Thoracic aorta (tissue), 2 donors: ENCODE measurements around the gene GGT1. TPM values are rescaled to one million over a fixed set of nuclear protein-coding genes. Genes with fewer than 3 reads are reported as not detected.
"Not testable (repeated sequence)": the region's sequence is repeated elsewhere in the genome, so short reads cannot be mapped to it uniquely, and the experiment has no call there.

Experiments used
- ATAC-seq: fragments of 150-250 bp; one replicate; pipeline ENCODE4 v1.8.0; 2017; ENCODE audit warnings: low read depth; ENCODE audit not compliant: insufficient number of reproducible peaks, low FRiP score
- DNase-seq: peaks from one replicate; pipeline ENCODE4 v3.0.0-alpha.2; 2020; ENCODE audit warnings: low spot score
- H3K27ac ChIP-seq, 2 donors: fragments of 200-600 bp; sonication (generic); 1 replicate in 1 of 2; 2 replicates in 1 of 2; pipeline ENCODE4 v1.5.1; 2016; ENCODE audit warnings: mild to moderate bottlenecking in 2 of 2, moderate library complexity in 2 of 2
- H3K27me3 ChIP-seq: fragments of 200-600 bp; sonication (generic); replicated peaks from 2 replicates; pipeline ENCODE4 v1.6.0; 2016; ENCODE audit warnings: mild to moderate bottlenecking; ENCODE audit not compliant: insufficient read depth
- H3K36me3 ChIP-seq: fragments of 200-600 bp; sonication (generic); one replicate; pipeline ENCODE4 v1.5.1; 2016
- H3K4me1 ChIP-seq, 2 donors: fragments of 200-600 bp; sonication (generic); 1 replicate in 1 of 2; 2 replicates in 1 of 2; pipeline versions ENCODE4 v1.5.1 to v1.6.0; 2016; ENCODE audit warnings: low read depth in 2 of 2, mild to moderate bottlenecking in 1 of 2; ENCODE audit not compliant: control insufficient read depth in 1 of 2
- H3K4me3 ChIP-seq: fragments of 200-600 bp; sonication (generic); 2 replicates; pipeline ENCODE4 v1.5.1; 2016; ENCODE audit warnings: mild to moderate bottlenecking
- H3K9me3 ChIP-seq: fragments of 200-600 bp; sonication (generic); 2 replicates; pipeline ENCODE4 v1.5.1; 2016
- total RNA-seq, 2 donors: library from RNA; depleted of rRNA; stranded (reverse); fragments of >200 nt; gene quantifications; one replicate each; pipeline versions ENCODE4 v1.1.0 to v1.2.3, GENCODE V29; 2016
- TF ChIP-seq, protein P1 (sequence below): fragments of 200-600 bp; sonication (generic); IDR thresholded peaks from one replicate; pipeline ENCODE4 v1.5.1; 2019; ENCODE audit warnings: antibody characterized with exemption

Gene GGT1
- total RNA-seq, 2 donors from 2014 or later, result 3.4 to 3.7 TPM

DNA sequence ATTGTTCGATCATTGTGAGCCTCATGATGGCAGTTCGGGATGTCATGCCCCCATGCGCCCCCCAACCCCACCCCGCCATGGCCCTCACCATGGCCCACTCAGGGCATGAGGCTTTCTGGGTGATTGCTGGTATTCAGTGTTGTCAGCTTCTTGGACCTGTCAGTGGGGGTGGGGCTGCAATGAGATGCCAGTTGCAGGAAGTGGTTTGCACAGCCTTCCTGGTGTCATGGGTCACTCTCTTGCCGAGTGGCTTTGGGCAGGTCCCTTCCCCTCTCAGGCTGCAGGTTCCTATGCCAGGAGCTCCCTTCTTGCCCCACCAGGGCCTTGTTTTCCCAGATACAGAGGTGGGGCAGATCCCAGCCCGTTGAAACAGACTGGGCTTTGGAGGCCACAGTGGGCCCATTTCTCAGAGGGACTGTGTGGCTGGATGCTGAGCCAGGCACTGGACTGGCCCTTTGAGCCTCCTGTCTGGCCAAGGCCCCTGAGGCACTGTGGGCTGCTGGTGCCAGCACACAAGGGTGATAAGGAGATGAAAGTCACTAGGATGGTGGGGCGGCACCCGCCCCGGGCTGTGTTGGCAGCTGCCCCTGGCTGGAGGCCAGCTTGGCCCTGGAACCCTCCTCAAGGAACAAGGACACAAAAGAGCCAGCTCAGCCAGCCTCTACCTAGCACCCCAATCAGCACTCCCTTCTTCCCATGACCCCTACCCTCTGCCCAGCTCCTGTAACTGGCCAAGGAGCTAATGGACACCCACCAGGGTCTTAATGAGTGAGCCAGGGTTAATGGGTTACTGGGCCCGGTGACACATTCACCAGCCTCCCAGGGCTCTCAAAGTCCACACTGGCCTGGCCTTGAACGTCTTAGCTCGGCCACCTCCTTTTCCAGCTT lies 1.5 kb upstream of the GGT1 start:
- TF ChIP-seq, protein P1, sequence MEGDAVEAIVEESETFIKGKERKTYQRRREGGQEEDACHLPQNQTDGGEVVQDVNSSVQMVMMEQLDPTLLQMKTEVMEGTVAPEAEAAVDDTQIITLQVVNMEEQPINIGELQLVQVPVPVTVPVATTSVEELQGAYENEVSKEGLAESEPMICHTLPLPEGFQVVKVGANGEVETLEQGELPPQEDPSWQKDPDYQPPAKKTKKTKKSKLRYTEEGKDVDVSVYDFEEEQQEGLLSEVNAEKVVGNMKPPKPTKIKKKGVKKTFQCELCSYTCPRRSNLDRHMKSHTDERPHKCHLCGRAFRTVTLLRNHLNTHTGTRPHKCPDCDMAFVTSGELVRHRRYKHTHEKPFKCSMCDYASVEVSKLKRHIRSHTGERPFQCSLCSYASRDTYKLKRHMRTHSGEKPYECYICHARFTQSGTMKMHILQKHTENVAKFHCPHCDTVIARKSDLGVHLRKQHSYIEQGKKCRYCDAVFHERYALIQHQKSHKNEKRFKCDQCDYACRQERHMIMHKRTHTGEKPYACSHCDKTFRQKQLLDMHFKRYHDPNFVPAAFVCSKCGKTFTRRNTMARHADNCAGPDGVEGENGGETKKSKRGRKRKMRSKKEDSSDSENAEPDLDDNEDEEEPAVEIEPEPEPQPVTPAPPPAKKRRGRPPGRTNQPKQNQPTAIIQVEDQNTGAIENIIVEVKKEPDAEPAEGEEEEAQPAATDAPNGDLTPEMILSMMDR, result no peak
- peaks cover 3 to 4% of the 10 kb centered on the region in 2 donors for H3K4me1 ChIP-seq
- ATAC-seq, result no peak

DNA sequence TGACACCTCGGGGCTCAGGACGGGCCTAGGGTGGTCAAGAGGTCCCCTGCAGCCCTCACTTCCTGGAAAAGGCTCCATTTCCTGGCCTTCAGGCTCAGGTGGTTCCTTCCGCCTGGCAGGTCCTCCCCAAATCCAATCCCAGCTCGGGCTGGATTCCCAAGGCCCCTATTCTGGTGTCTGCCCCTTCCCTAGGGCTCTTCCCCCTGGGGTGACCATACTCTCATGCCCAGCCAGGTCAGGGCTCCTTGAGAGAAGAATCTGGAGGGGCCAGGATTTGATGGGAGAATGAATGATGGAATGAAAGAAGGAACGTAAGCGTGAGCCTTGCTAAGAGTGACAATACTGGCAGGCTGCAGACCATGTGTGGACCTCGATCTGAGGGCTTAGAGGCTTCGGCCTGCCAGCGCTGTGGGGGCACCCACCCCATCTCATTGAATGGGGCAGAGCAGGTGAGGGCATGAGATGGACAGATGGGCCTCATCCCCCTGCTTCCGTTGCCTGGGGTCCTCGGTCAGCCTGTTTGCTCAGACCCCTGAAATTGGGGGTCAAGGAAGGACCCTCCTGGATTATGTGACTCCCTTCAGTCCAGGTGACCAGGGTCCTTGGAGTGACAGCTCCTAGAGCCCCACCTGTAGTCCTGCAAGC lies 766 bp upstream of the GGT1 start:
- not testable (repeated sequence) for H3K9me3 ChIP-seq, H3K4me3 ChIP-seq, ATAC-seq, H3K4me1 ChIP-seq, H3K36me3 ChIP-seq, DNase-seq, H3K27ac ChIP-seq, H3K27me3 ChIP-seq

More for the DNA sequence above, 1.5 kb upstream of the GGT1 start:
- H3K9me3 ChIP-seq, result no peaks in the 10 kb centered on the region
- H3K27me3 ChIP-seq, result no peaks in the 10 kb centered on the region
- H3K36me3 ChIP-seq, result no peaks in the 10 kb centered on the region
- no peak for DNase-seq
- no peak overlapping the region for H3K27ac ChIP-seq
- no peak overlapping the region for H3K4me3 ChIP-seq

DNA sequence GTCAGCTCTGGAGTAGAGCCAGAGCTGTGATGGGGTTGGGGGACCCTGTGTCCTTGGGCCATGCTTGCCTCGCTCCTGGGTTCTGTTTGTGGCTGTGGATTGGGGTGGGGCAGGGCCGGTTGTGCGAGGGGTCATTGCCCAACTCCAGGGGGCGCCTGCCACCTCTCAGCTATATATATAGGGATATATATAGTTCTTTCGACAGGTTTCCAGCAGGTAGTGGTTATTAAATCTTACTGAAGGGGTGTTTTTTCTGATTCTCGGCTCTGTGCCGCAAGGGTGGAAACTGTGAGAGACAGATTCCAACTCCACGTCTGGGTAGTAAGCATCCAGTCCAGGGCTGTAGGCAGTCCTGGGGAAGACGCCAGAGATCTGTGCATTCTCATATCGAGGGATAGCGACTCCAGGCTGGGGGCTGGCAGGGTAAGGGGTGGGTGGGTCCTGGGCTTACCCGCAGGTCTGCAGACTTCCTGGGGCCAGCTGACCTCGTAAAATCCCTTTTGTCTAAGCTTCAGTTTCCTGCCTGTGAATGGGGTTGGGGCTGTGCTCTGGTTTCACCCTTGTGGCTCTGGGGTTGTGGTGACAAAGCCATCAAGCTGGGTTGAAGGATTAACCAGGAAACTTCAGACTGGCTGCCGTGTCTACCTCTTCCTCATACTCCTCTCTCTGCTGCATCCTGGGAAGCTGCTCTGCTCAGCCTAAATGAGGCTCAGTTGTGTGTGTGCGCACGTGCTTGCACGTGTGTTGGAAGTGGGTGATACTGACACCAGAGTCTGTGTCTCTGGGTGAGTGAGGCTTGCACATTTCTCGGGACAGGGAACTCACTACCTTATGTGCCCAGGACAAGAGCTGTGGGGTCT lies 1.0 kb downstream of the GGT1 start:
- H3K36me3 ChIP-seq, H3K9me3 ChIP-seq, H3K27me3 ChIP-seq, H3K4me1 ChIP-seq, ATAC-seq, H3K4me3 ChIP-seq, H3K27ac ChIP-seq, DNase-seq: not testable (repeated sequence)

DNA sequence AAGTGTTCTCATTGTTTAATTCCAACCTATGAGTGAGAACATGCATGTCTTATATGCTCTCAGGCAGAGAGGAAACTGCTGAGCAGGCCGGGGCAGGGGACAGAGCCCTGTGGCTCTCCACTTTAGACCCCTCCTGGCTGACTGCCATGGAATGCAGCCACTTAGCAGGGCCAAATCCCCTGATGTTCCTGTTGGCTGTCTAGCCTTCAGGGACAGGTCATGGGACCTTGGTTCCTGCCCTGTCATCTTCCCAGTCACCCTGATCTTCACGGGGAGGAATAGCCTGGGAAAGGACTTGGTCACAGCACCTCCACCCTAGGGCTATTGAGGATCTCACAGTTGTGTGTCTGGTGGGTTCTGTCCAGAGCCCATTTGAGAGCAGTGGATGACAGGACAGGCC lies 3.3 kb downstream of the GGT1 start:
- not testable (repeated sequence) for H3K9me3 ChIP-seq, ATAC-seq, DNase-seq, H3K4me1 ChIP-seq, H3K36me3 ChIP-seq, H3K27me3 ChIP-seq, H3K27ac ChIP-seq, H3K4me3 ChIP-seq

DNA sequence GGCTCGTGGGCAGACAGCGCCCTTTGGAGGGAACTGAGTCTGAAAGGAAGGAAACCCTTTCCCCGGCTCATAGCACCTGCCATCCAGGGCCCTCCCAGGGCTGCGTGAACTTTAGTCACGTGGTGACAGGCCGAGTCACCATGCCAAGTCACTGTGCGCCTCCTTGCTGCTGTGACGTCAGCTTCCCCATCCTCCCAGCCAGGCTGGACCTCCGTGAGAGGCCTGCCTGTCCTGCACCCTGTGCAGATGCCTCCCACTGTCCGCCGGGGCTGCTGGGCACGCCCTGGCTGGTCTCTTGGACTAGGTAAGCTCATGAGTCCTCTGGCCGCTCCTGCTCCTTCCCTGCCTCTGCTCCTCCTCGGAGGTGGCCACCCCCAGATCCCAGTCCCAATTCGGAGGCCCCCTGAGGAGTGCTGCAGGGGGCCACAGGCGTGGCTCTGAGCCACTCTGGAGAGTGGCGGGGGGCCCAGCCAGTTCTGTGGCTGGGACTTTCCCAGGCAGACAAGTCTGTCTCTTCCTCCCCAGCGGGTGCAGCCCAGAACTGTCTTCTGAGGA lies 4.5 kb downstream of the GGT1 start:
- not testable (repeated sequence) for H3K27me3 ChIP-seq, DNase-seq, ATAC-seq, H3K36me3 ChIP-seq, H3K9me3 ChIP-seq, H3K4me1 ChIP-seq, H3K27ac ChIP-seq
- peak overlapping the region; percentile 29 for H3K4me3 ChIP-seq

DNA sequence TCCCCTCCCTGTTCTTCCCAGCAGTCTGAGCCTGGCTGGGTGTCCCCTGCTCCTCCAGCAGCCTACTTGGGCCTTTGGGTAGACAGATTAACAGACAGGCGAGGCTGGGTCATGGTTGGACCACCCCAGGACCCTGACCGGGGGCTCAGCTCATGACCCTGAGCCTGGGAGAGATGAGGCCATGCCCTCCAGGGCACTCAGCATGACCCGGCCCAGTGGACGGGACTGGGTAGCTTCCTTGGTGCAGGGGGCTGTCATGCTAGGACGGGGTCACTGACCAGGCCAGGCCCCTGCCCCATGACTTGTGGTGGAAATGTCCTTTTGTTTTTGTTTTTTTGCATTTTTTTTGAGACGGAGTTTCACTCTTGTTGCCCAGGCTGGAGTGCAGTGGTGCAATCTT lies 5.3 kb downstream of the GGT1 start:
- H3K36me3 ChIP-seq, H3K27ac ChIP-seq, H3K9me3 ChIP-seq, H3K4me1 ChIP-seq, H3K27me3 ChIP-seq, ATAC-seq, DNase-seq, H3K4me3 ChIP-seq: not testable (repeated sequence)

DNA sequence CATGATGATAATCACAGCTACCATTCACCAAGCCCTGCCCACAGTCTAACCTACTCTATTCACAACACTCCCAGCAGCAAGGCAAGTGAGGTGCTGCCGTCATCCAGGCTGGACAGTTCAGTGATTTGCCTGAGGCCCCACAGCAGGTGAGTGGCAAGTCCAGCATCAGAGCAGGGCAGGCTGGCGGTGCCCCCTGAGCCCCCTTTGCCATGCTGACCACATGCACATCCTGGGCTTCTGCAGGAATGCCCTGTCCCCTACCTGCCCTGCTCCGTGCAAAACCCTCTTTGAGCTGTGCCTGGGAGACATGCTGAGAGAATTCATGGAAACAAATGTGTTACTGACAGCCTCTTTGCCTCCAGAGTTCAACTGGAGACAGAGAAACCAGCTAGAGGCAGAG lies 6.9 kb downstream of the GGT1 start:
- ATAC-seq, DNase-seq, H3K4me1 ChIP-seq, H3K4me3 ChIP-seq, H3K36me3 ChIP-seq, H3K9me3 ChIP-seq, H3K27me3 ChIP-seq, H3K27ac ChIP-seq: not testable (repeated sequence)

DNA sequence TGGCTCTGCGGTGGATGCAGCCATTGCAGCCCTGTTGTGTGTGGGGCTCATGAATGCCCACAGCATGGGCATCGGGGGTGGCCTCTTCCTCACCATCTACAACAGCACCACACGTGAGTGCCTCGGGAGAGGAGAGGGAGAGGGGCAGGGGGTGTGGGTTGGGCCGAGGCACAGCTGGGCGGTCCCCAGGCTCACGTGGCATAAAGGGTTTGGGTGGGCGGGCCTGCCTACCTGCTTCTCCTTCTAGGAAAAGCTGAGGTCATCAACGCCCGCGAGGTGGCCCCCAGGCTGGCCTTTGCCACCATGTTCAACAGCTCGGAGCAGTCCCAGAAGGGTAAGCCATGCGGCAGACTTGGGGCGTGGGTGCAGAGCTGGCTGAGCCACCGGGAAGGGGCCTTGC lies 11.8 kb downstream of the GGT1 start:
- not testable (repeated sequence) for H3K9me3 ChIP-seq, H3K27ac ChIP-seq, DNase-seq, H3K4me1 ChIP-seq, H3K36me3 ChIP-seq, ATAC-seq, H3K4me3 ChIP-seq, H3K27me3 ChIP-seq

DNA sequence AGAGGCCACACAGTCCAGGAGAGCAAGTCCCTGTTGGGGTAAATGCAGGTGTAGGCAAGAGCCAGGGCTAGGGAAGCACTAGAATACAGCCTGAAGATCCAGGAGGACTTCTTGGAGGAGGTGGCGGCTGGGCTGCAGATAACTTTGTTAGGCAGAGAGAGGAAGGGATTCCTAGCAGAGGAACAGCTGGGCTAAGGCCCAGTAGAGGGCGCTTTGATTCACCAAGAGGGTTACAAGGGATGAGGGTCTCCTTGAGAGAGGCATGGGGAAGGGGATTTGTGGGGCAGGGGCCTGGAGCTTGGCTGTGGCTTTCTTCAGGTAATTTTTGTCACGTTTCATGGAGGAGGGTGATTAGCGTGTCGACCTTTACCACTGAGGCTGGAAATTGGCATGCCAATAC lies 18.3 kb downstream of the GGT1 start:
- not testable (repeated sequence) for DNase-seq

DNA sequence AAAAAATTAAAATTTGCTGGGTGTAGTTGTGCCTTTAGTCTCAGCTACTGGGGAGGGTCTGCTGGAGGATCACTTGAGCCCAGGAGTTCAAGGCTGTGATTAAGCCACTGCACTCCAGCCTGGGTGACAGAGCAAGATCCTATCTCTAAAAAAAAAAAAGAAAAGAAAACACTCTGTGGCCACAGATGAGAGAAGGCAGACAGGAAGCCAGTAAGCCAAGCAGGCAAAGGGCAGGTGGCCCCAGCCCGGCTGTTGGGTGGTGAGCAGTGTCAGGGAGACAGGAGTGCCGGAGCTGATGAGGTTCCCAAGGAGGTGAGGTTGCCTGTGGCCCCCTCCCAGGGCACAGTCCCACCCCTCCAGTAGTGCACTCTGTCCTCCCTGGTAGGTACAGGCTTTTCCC lies 19.6 kb downstream of the GGT1 start:
- not testable (repeated sequence) for H3K27ac ChIP-seq, H3K9me3 ChIP-seq, DNase-seq, ATAC-seq, H3K27me3 ChIP-seq, H3K36me3 ChIP-seq, H3K4me3 ChIP-seq, H3K4me1 ChIP-seq

More for the DNA sequence above, 18.3 kb downstream of the GGT1 start:
- H3K4me3 ChIP-seq, ATAC-seq, H3K9me3 ChIP-seq, H3K36me3 ChIP-seq, H3K27ac ChIP-seq, H3K4me1 ChIP-seq, H3K27me3 ChIP-seq: not testable (repeated sequence)

DNA sequence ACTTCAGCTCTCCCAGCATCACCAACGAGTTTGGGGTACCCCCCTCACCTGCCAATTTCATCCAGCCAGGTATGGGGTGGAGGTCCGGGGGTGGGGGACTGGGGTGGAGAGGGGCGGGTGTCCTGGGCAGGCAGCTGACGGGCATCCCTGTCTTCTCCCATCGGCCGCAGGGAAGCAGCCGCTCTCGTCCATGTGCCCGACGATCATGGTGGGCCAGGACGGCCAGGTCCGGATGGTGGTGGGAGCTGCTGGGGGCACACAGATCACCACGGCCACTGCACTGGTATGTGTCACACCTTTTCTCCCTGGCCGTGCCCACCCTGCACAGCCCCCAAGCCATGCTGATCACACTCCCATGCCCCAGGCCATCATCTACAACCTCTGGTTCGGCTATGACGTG lies 24.9 kb downstream of the GGT1 start:
- DNase-seq, H3K4me1 ChIP-seq, ATAC-seq: not testable (repeated sequence)

More for the DNA sequence above, 24.9 kb downstream of the GGT1 start:
- H3K27ac ChIP-seq, H3K36me3 ChIP-seq, H3K27me3 ChIP-seq, H3K9me3 ChIP-seq, H3K4me3 ChIP-seq: not testable (repeated sequence)
